Left hindlimb (tissue), 1 donor: ENCODE measurements around the gene MTPN.

Experiments
- DNase-seq: peaks from one replicate; pipeline ENCODE4 v3.0.0-alpha.2; 2018

Gene MTPN

GRCh38 chr7:135922263-135922662 lies 54.9 kb downstream of the MTPN start:
- no peak for DNase-seq

GRCh38 chr7:135920478-135920877 lies 56.7 kb downstream of the MTPN start:
- no peak for DNase-seq

- DNase-seq = no peak
Observed at GRCh38 chr7:135919071-135919841, 57.9 kb downstream of the MTPN start.

GRCh38 chr7:135918134-135918533 lies 59.0 kb downstream of the MTPN start:
- DNase-seq = no peak

DNA sequence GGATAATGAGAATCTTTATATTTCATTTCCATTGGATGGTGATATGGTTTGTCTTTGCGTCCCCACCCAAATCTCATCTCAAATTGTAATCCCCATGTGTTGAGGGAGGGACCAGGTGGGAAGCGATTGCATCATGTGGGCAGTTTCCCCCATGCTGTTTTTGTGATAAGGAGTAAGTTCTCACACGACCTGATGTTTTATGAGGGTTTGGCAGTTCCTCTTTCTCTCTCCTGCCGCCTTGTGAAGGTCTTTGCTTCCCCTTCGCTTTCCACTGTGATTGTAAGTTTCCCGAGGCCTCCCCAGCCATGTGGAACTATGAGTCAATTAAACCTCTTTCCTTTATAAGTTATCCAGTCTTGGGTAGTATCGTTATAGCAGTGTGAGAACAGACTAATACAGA lies 59.4 kb downstream of the MTPN start:
- no peak for DNase-seq

GRCh38 chr7:135914346-135914745 lies 62.8 kb downstream of the MTPN start:
- no peak for DNase-seq

- no peak for DNase-seq
Observed at GRCh38 chr7:135913404-135913803, 63.8 kb downstream of the MTPN start.

DNA sequence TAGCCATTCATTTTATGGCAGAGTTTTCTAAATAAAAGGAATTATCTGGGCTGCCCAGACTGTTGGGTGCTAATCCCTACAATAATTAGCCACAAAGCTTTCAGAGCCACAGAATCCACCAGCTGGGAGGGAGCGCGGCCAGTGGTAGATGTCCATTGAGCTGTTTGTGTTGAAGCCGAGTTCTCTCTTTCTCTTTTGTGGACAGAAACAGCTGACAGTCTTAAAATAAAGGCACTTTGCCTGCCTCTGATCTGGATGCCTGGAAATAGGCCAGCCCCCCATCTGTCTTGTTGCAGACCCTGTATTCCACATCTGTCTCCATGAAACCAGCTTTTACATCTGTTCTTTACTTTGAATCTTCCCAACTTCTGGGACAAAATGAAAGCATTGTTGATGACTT lies 66.1 kb downstream of the MTPN start:
- peak; percentile 79 for DNase-seq

GRCh38 chr7:135910393-135911036 lies 66.6 kb downstream of the MTPN start:
- DNase-seq = no peak

GRCh38 chr7:135905858-135906257 lies 71.3 kb downstream of the MTPN start:
- DNase-seq = no peak

DNA sequence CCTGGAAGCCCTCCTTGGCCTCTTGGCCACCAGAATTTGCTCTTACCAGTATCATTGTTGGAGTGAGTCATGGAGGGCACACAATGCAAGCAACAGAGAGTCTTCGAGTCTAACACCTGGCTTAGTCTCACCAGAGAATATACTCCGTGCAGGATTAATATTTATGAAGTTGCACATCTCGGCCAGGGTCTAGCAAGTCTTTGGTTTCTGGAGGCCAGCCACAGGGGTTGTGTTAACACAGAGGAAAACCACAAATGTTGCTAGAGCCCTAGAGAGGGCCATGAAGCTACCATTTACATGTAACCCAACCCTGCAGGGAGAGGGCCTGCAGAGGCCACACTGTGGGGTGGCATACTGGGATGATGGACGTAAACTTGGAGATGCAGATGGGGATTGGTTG lies 71.8 kb downstream of the MTPN start:
- no peak for DNase-seq

DNA sequence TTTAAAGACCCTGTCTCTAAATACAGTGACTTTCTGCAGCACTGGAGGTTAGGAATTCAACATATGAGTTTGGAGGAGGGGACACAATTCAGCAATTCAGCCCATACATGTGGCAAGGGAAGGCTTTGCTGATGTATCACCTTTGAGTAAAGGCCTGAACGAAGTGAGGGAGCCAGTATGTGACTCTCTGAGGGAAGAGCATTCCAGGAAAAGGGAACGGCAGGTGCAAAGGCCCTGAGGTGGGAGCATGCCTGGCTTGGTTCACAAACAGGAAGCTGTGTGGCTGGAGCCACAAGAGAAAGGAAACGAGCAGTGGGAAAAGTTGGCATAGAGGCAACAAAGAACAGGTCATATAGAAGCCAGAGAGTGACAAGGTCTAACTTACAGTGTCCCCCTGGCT lies 72.9 kb downstream of the MTPN start:
- no peak for DNase-seq

DNA sequence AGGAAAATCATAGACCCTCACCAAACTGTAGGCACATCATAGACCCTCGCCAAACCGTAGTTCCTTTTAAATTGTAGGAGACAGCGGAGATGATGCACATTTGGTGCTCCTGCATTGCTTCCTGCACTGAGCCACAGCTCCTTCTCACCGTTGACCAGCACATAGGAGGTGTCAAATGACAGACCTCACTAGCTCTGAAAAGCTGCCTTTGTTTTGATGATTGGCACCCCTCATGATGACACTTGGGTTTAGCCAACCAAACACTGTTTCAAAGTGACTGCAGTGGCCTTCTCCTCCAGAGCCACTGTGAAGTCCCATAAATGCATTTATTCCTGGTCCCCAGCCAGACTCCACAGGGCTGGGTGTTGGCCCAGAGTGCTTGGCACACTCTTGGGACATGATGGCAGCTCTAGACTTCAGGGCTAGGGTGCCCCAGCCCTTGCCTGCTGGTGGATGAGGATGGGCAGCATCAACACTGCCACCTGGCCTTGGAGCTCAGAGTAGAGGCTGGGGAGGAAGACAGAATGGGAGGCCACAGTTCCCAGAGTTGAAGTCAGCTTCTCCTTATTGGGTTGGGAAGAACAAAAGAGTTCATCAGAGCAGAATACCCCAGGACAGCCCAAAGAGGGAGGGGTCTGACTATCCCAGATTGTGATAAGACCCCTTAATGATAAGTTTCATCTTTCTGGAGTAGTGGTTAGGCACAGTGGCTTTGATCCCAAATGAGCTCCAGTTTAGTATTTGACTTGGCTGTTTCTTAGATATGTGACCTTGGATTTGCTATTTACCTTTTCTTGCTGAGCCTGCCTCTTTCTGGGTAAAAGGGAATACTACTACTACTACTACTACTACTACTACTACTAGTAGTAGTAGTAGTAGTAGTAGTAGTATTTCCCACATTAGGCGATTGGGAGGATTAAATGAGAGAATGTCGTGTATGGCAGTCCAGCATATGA lies 75.3 kb downstream of the MTPN start:
- DNase-seq = no peak

GRCh38 chr7:135900065-135900546 lies 77.1 kb downstream of the MTPN start:
- no peak for DNase-seq

DNA sequence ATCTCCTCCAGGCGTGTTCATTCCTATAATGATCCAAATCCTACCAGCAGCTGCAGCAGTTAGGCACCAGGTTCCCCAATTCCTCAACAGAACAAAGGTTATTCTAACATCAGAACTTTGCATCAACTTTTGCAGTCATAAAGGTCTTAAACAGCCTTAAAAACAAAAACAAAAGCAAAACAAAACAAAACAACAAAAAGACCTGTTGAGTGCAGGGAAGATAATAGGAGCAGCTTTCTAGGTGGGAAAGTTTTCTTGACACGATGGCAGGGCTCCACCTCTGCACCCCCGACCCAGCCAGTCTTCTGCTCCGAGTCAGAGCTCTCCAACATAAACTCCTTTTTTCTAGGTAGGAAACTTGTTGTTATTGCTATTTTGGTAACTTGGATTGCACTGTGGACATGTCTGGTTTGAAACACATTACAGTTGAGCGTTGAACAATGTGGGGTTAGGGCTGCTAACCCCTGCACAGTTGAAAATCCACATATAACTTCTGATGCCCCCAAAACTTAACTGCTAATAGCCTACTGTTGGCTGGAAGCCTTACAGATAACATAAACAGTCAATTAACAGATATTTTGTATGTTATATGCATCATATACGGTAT lies 77.6 kb downstream of the MTPN start:
- no peak for DNase-seq

GRCh38 chr7:135898226-135898625 lies 78.9 kb downstream of the MTPN start:
- DNase-seq = no peak

DNA sequence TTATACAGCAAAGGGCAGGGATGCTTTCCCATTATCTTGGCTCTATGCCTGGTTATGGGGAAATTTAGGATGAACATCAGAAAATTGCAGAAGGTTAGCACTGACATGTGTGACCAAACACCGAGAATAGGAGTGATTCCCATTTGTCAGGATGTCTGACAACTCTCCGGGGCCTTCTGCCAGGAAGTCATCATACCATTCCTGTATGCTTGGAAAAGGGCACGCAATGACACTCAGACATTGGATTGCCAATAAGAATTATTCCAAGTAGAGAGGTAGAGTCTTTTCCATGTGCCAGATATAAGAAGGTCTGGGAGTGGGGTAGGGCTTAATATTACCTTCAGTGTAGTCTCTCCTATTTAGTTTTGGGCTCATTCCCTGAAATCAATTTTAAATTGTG lies 82.3 kb downstream of the MTPN start:
- no peak for DNase-seq

DNA sequence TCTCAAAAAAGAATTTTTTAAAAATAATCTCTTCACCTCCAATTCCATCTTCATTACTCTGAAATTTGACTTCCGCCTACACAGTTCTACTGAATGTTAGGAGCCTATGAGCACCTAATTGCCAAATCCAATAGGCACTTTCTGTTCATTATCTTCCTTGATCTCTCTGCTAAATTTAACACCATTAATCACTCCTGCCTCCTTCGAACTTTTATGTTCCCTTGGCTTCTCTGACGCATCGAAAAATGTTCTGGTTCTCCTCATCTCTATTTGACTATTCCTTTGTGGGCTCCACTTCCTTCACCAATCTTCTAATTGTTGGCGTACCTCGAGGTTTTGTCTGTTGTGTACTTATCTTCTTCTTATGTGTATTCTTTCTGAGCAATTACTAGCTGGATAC lies 87.3 kb downstream of the MTPN start:
- DNase-seq = no peak

DNA sequence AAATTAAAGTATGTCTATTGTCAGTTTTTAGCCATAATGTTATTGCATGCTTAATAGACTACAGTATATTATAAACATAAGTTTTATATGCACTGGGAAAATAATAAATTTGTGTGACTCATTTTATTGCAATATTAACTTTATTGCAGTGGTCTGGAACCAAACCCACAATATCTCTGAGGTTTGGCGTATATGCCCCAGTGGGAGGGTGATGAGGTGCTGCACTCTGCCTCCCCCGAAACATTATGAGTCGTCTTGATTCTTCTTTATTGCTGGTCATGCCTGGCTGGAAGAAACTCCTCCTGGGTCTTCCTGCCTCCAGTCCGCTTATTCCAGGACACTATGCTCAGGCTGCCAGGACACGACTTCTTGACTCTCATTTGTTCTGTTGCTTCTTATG lies 88.4 kb downstream of the MTPN start:
- no peak for DNase-seq

DNA sequence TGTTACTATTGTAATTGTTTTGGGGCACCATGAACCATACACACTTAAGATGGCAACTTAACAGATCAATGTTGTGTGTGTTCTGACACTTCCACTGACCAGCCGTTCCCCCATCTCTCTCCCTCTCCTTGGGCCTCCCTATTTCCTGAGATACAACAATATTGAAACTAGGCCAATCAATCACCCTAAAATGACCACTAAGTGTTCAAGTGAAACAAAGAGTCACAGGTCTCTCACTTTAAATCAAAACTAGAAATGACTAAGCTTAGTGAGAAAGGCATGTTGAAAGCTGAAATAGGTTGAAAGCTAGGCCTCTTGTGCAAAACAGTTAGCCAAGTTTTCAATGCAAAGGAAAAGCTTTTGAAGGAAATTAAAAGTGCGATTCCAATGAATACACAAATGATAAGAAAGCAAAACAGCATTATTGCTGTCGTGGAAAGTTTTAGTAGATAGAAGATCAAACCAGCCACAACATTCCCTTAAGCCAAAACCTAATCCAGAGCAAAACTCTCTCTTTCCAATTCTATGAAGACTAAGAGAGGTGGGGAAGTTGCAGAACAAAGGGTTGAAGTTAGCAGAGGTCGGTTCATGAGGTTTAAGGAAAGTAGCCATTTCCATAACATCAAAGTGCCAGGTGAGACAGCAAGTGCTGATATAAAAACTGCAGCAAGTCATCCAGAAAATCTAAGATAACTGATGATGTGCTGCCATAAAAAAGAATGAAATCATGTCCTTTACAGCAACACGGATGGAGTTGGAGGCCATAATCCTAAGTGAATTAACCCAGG lies 90.6 kb downstream of the MTPN start:
- no peak for DNase-seq

DNA sequence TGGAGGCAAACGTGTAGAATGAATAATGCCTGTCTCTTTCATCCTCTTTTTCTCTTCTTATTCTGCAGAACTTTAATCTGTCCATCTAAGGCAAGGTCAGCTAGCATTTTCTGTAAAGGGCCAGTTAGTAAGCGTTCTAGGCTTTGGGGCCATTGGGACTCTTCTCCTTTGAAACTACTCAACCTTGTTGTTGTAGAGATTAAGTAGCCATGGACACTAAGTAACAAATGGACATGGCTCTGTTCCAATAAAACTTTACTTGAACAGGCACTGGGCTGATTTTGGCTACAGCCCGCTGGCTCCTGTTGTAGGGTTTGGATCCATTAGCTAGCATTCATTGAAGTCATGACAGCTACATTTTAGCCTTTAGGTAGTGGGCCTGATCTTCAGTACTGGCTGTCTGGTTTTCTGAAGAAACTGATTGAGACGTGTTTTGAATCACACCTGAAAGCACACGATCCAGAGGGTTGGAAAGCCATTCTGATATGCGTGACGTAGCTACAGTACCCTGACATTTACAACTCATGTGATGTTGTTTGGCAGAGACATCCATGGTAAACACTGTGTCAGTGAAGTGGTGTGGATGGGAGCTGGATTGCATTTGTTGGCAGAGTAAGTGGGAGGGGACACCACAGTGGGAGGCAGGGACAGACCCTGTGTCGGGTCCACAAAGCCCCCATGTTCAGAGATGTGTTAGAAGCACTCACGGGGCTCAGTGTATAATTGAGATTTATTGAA lies 92.5 kb downstream of the MTPN start:
- no peak for DNase-seq
